ENCODE results near the gene TGM2. TPM values are rescaled to one million over a fixed set of nuclear protein-coding genes. Genes with fewer than 3 reads are reported as not detected.

Gene TGM2
- total RNA-seq, 2 donors from 2014 or later = 442 to 500 TPM

DNA sequence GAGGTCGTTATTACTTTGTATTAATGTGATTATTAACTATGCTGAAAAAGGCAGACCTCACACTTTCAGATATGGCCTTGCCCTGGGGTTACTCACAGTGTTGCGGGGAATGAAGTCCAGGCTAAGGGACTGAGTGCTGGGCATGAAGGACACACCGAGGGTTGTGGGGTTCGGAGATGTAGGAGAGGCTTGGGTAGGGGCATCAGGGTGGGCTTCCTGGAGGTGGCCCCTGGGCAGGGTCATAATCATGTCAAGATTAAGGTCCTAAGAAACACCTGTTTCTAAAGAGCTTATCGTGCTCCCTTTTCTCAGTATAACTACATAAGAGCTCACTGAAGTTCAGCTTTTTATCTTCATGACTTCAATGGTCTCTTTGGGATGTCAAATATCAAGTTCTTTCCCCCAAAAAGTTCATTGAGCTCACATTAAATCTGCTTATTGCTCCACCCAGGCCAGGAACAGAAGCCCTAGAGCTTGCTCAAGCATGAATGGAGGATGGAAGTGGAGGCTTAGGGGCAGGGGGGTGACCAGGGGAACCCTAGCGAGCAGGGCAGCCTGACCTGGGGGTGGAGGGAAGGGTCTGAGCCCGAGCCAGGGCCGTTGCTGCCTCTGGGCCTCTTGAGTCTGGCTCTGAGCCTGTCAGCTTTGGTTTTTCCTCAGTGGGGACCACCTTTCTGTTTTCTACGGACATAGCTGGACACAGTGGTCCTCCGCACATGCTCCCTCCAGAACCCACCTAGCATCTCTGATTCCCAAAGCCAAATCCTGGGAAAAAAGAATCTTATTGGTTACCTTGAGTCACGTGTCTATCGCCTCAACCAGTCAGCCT is 37.3 kb upstream of the TGM2 start:
- intact Hi-C loops (cut with DNase I) = no loop called here
- DNase-seq (ENCODE audit: low spot score) = peak; percentile 35

DNA sequence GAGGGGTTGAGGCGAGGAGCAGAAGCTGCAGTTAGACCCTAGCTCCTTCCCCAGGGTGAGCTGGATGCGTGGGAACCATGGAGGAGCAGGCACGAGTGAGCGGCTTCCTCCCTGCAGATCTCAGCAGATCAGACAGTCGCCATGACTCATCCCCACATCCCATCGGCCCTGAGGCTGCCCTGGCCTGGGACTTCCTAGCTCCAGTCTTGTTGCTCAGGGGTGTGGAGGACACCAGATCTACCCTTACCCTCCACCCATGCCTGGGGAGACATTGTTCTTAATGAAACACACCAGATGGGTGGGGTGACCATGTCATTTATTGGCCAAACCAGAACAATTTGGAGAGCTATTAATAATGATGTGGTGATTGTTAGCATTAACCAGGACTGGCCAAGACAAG is 36.3 kb upstream of the TGM2 start:
- DNase-seq (ENCODE audit: low spot score) = peak; percentile 88
- intact Hi-C loops (cut with DNase I) = no loop called here

GRCh38 chr20:38200646-38201045 is 35.6 kb upstream of the TGM2 start:
- intact Hi-C loops (cut with DNase I) = no loop called here
- peak; percentile 32 for DNase-seq (ENCODE audit: low spot score)

GRCh38 chr20:38199501-38200390 is 34.7 kb upstream of the TGM2 start:
- DNase-seq (ENCODE audit: low spot score) = peak; percentile 24
- intact Hi-C loops (cut with DNase I) = no loop called here

- intact Hi-C loops (cut with DNase I) = no loop called here
- DNase-seq (ENCODE audit: low spot score) = peak; percentile 61
These were observed 33.3 kb upstream of the TGM2 start for GRCh38 chr20:38198238-38198861.

DNA sequence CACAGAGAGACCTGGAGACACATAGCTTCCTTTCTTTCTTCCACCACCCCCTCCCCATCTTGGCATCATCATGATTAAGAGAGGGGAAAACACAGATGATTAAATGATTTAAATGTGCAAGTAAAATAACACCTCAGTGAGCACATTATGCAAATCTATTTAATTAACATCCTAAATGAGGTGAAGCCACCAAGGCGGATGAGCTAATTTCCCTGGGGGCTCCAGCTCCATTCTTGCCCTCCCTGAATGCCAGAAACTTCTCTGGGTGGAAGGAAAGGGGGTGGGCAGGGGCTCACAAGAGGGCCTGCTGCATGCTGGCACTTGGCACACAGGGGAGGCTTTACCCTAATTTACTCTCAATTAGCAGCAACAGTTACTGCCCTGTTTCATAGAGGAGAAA is 32.5 kb upstream of the TGM2 start:
- intact Hi-C loops (cut with DNase I) = no loop called here
- DNase-seq (ENCODE audit: low spot score) = peak; percentile 35

DNA sequence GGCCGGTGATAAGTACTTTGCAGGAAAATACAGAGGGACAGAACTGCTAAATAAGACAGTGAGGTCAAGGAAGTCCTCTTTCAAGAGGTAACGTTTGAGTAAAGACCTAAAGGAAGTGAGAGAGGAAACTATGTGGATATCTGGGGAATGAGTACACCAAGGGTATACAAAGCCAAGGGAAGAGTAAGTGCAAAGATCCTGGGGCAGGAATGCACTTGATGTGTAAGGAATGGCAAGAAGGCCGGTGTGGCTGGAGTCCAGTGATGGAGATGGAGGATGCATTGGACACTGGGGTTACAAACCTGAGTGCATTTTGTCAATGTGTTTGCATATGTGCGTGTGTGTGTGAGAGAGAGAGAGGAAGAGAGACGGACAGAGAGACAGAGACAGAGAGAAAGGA is 32.1 kb upstream of the TGM2 start:
- intact Hi-C loops (cut with DNase I) = no loop called here
- DNase-seq (ENCODE audit: low spot score) = no peak

DNA sequence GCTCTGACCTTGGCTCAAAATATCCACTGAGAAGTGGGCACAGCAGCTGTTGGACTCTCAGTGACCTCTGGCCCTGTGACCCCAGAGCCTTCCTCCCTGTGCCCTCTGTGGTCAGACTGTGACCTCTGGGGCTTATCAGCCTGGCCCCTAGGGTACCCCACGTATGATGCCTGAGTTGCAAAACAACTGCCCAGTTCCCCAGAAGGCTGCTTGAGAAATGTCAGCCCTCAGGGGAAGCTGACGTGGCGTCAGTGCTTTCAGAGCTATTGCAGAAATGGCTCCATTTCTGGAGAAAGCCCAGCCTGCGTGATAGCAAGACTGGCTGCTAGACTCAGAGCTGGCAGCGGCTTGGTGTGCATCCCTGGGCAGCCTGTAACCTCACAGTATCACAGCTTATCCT is 31.5 kb upstream of the TGM2 start:
- DNase-seq (ENCODE audit: low spot score) = peak; percentile 97
- intact Hi-C loops (cut with DNase I) = no loop called here

- DNase-seq (ENCODE audit: low spot score) = no peak
- intact Hi-C loops (cut with DNase I) = no loop called here
These were observed 31.0 kb upstream of the TGM2 start for GRCh38 chr20:38196076-38196475.

GRCh38 chr20:38195521-38195920 is 30.5 kb upstream of the TGM2 start:
- intact Hi-C loops (cut with DNase I) = no loop called here
- DNase-seq (ENCODE audit: low spot score) = no peak

- intact Hi-C loops (cut with DNase I) = no loop called here
These were observed 30.0 kb upstream of the TGM2 start for GRCh38 chr20:38194971-38195504.

GRCh38 chr20:38193586-38194105 is 28.6 kb upstream of the TGM2 start:
- no peak for DNase-seq (ENCODE audit: low spot score)
- intact Hi-C loops (cut with DNase I) = no loop called here

More at GRCh38 chr20:38194971-38195504, 30.0 kb upstream of the TGM2 start:
- DNase-seq (ENCODE audit: low spot score) = no peak

GRCh38 chr20:38192323-38192885 is 27.3 kb upstream of the TGM2 start:
- intact Hi-C loops (cut with DNase I) = no loop called here
- no peak for DNase-seq (ENCODE audit: low spot score)

GRCh38 chr20:38191654-38192053 is 26.6 kb upstream of the TGM2 start:
- intact Hi-C loops (cut with DNase I) = no loop called here
- DNase-seq (ENCODE audit: low spot score) = no peak

DNA sequence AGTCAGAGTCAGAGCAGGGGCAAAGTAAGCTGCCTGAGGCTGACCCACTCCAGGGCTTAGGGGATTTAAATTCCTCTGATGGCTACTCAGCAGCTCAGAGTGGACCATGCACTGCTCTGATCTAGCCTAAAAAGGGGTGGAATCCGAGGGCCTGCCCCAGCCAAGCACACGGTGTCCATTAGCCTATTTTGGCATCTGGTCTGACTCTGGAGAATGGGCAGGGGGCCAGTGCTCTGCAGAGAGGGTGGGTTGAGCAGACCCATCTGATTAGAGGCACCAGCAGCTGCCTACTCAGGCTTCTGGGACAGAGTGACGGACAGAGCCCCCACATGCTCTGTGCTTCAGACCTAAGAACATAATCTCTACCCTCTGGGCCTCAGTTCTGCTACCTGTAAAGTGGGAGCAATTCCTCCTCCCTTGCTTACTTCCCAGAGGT is 25.9 kb upstream of the TGM2 start:
- DNase-seq (ENCODE audit: low spot score) = no peak
- intact Hi-C loops (cut with DNase I) = no loop called here

DNA sequence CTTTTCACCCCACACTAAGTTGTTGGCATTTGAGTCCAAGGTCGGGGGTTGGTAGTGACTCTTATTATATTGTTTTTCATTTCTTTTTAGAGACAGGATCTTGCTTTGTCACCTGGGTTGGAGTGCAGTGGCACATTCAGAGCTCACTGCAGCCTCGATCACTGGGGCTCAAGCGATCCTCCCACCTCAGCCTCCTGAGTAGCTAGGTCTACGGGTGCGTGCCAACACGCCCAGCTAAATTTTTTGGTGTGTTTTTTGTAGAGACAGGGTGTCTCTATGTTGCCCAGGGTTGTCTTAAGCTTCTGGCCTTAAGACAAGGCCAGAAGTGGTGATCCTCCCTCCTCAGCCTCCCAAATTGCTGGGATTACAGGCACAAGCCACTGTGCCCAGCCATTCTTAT is 25.1 kb upstream of the TGM2 start:
- intact Hi-C loops (cut with DNase I) = no loop called here
- DNase-seq (ENCODE audit: low spot score) = no peak

DNA sequence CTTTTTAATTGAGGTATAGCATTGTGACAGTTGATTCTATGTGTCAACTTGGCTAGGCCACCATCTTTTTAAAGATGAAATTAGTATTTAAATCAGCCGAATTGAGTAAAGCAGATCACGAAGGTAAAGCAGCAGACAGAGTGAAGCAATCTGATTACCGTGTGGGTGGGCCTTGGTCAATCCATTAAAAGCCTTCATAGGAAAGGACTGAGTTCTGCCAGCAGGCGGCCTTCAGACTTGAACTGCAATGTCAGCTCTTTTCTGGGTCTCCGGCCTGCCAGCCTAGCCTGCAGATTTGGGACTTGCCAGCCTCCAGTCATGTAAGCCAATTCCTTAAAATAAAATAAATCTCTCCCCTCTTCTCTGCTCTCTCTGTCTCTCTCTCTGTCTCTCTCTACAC is 22.4 kb upstream of the TGM2 start:
- no peak for DNase-seq (ENCODE audit: low spot score)
- intact Hi-C loops (cut with DNase I) = no loop called here

DNA sequence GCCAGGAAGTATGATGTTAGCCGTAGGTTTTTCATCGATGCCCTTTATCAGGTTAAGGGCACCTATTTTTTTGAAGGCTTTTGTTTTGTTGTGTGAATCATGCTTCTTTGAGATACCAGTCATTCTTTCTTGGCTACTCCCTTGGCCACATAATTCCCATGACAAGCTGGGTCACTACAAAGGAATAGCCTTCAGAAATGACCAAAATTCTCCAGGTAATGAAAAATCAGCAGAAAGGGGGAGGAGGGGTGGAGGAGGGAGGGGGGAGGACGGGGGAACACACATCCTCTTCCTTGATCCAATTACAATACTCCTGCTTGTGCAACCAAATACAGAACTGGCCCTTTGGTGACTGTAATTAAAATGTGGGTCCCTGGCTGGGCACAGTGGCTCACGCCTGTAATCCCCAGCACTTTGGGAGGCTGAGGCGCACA is 21.7 kb upstream of the TGM2 start:
- intact Hi-C loops (cut with DNase I) = no loop called here

DNA sequence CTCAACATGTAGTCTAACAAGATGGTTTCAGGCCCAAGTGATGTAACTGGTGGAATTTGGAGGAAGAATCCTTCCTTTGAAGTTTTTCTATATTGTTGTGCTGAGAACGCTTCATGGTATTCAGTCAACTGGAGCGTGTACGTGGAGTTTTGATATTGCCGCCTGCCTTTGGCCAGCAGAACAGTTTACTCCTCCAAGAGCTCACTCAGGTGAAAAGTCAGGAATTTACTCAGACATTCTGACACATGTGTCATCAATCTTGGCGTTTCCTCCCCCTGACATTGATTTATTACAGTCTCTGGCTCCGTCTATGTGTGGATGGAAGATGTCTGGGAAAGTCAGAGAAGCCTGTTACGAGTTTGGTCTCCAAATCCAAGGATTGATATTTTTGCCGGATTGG is 19.0 kb upstream of the TGM2 start:
- intact Hi-C loops (cut with DNase I) = no loop called here
- no peak for DNase-seq (ENCODE audit: low spot score)

More for the DNA sequence above, 21.7 kb upstream of the TGM2 start:
- DNase-seq (ENCODE audit: low spot score) = no peak

Data from posterior vena cava (tissue), 2 donors.